ACC112 (cell line): Measurements from ENCODE around the gene C1orf167.
A peak's percentile ranks its signal among the peaks of the same experiment; 100 is the strongest.

Experiments
- H2AFZ ChIP-seq: fragments of 200-600 bp; sonication (generic); one replicate; pipeline ENCODE4 v1.6.0; 2017; ENCODE audit warnings: antibody characterized with exemption, low read length; ENCODE audit not compliant: unreplicated experiment
- H3K27ac ChIP-seq: fragments of 200-600 bp; sonication (generic); 2 replicates; pipeline ENCODE4 v1.5.1; 2014; ENCODE audit warnings: low read depth, mild to moderate bottlenecking, antibody characterized with exemption, low read length, moderate library complexity
- H3K27me3 ChIP-seq: fragments of 200-600 bp; sonication (generic); 2 replicates; pipeline ENCODE4 v1.6.1; 2014; ENCODE audit warnings: mild to moderate bottlenecking, antibody characterized with exemption, low read length, moderate library complexity, mixed read lengths; ENCODE audit not compliant: insufficient read depth
- H3K36me3 ChIP-seq: fragments of 200-600 bp; sonication (generic); 2 replicates; pipeline ENCODE4 v1.6.1; 2016; ENCODE audit warnings: mild to moderate bottlenecking, antibody characterized with exemption, low read length, moderate library complexity, mixed read lengths; ENCODE audit not compliant: insufficient read depth
- H3K4me1 ChIP-seq: fragments of 200-600 bp; sonication (generic); one replicate; pipeline ENCODE4 v1.6.1; 2016; ENCODE audit warnings: low read length, mixed read lengths; ENCODE audit not compliant: insufficient read depth, unreplicated experiment, control insufficient read depth
- H3K4me3 ChIP-seq: fragments of 200-600 bp; sonication (generic); 2 replicates; pipeline ENCODE4 v1.5.1; 2014; ENCODE audit warnings: mild to moderate bottlenecking, low read depth, low read length
- H3K79me2 ChIP-seq: fragments of 200-600 bp; sonication (generic); one replicate; pipeline ENCODE4 v1.6.0; 2016; ENCODE audit warnings: low read length; ENCODE audit not compliant: control insufficient read depth, unreplicated experiment, insufficient read depth

The C1orf167 gene

GRCh38 chr1:11736746-11737639 lies 25.0 kb upstream of the C1orf167 start:
- Histone ChIP-seq H3K4me1 (peaks cover 31% of the 10 kb centered on the region), H3K36me3 (no peaks in the 10 kb centered on the region), H3K79me2 (peaks cover 37% of the 10 kb centered on the region), H2AFZ (peak overlapping the region; percentile 2), H3K27ac (peak overlapping the region; percentile 92), H3K4me3 (peak overlapping the region; percentile 89), H3K27me3 (no peaks in the 10 kb centered on the region)

- H3K4me1 ChIP-seq, result peaks cover 23% of the 10 kb centered on the region
- no peaks in the 10 kb centered on the region for H3K36me3 ChIP-seq
- no peak overlapping the region for H3K4me3 ChIP-seq
- H3K79me2 ChIP-seq, result peaks cover 37% of the 10 kb centered on the region
- no peak overlapping the region for H2AFZ ChIP-seq
- peak overlapping the region; percentile 92; the same call in 1 of the 2 replicates for H3K27ac ChIP-seq
- H3K27me3 ChIP-seq, result no peaks in the 10 kb centered on the region
These were observed 23.9 kb upstream of the C1orf167 start for GRCh38 chr1:11738096-11738495.

- Histone ChIP-seq H3K27ac (no peak overlapping the region), H3K4me3 (no peak overlapping the region), H3K27me3 (no peaks in the 10 kb centered on the region), H2AFZ (no peak overlapping the region), H3K36me3 (no peaks in the 10 kb centered on the region), H3K4me1 (peaks cover 23% of the 10 kb centered on the region), H3K79me2 (peaks cover 37% of the 10 kb centered on the region)
These were observed 23.2 kb upstream of the C1orf167 start for GRCh38 chr1:11738783-11739182.

- H3K36me3 ChIP-seq, result no peaks in the 10 kb centered on the region
- H3K27ac ChIP-seq, result no peak overlapping the region
- H3K4me3 ChIP-seq, result no peak overlapping the region
- H2AFZ ChIP-seq, result no peak overlapping the region
- peaks cover 21% of the 10 kb centered on the region for H3K4me1 ChIP-seq
- no peaks in the 10 kb centered on the region for H3K27me3 ChIP-seq
- peaks cover 37% of the 10 kb centered on the region for H3K79me2 ChIP-seq
These were observed 21.5 kb upstream of the C1orf167 start for GRCh38 chr1:11740258-11741192.

GRCh38 chr1:11741482-11741881 lies 20.5 kb upstream of the C1orf167 start:
- Histone ChIP-seq H3K27ac (no peak overlapping the region), H3K36me3 (no peaks in the 10 kb centered on the region), H3K4me1 (peaks cover 25% of the 10 kb centered on the region), H3K27me3 (no peaks in the 10 kb centered on the region), H2AFZ (no peak overlapping the region), H3K4me3 (no peak overlapping the region), H3K79me2 (peaks cover 37% of the 10 kb centered on the region)

- no peak overlapping the region for H3K4me3 ChIP-seq
- H3K36me3 ChIP-seq, result no peaks in the 10 kb centered on the region
- no peak overlapping the region for H3K27ac ChIP-seq
- peaks cover 37% of the 10 kb centered on the region for H3K79me2 ChIP-seq
- peaks cover 25% of the 10 kb centered on the region for H3K4me1 ChIP-seq
- no peaks in the 10 kb centered on the region for H3K27me3 ChIP-seq
- no peak overlapping the region for H2AFZ ChIP-seq
These were observed 20.0 kb upstream of the C1orf167 start for GRCh38 chr1:11741919-11742558.

DNA sequence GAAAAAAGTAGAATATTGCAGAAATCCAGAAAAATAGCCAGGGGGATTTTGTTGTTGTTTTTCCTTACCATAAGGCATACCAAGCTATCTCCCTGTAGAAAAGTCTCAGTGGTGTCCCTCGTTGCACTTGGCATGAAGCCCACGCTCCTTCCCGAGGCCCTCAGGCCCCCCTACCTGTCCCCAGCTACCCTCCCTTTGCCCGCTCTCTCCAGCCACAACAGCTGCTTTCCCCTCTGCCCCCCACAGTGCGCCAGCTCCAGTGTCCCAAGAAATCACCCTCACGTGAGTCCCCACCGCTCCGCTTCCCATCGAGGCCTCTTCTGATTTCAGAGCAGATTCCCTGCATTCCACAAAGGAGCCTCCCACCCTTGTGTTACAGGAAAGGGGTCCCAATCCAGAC lies 17.7 kb upstream of the C1orf167 start:
- Histone ChIP-seq H3K4me1 (peaks cover 13% of the 10 kb centered on the region), H3K79me2 (peaks cover 20% of the 10 kb centered on the region), H3K27me3 (no peaks in the 10 kb centered on the region), H3K27ac (no peak overlapping the region), H2AFZ (no peak overlapping the region), H3K4me3 (no peak overlapping the region), H3K36me3 (no peaks in the 10 kb centered on the region)

GRCh38 chr1:11746092-11746491 lies 15.9 kb upstream of the C1orf167 start:
- Histone ChIP-seq H3K27me3 (no peaks in the 10 kb centered on the region), H3K4me1 (peaks cover 9% of the 10 kb centered on the region), H3K79me2 (peaks cover 8% of the 10 kb centered on the region), H2AFZ (no peak overlapping the region), H3K4me3 (no peak overlapping the region), H3K36me3 (no peaks in the 10 kb centered on the region; the same call in 1 of the 2 replicates), H3K27ac (no peak overlapping the region)

GRCh38 chr1:11746795-11747487 lies 15.1 kb upstream of the C1orf167 start:
- Histone ChIP-seq H3K79me2 (no peaks in the 10 kb centered on the region), H3K4me1 (peaks cover 6% of the 10 kb centered on the region), H2AFZ (no peak overlapping the region), H3K4me3 (no peak overlapping the region), H3K27me3 (no peaks in the 10 kb centered on the region), H3K27ac (no peak overlapping the region), H3K36me3 (no peaks in the 10 kb centered on the region; the same call in 1 of the 2 replicates)
